Spinal cord (tissue), 10 donors: Measurements from ENCODE around the gene UGT2A3. TPM values are rescaled to one million over a fixed set of nuclear protein-coding genes. Genes with fewer than 3 reads are reported as not detected.
"Not testable (repeated sequence)": the region's sequence is repeated elsewhere in the genome, so short reads cannot be mapped to it uniquely, and the experiment has no call there.

Source experiments
- DNase-seq, 6 donors: peaks; one replicate each; pipeline versions ENCODE4 v3.0.0 to v3.0.0-alpha.2; 2013 to 2015; ENCODE audit warnings: low spot score in 6 of 6, low read depth in 4 of 6
- H3K27ac ChIP-seq: one replicate; pipeline ENCODE4 v1.5.1; 2013; ENCODE audit warnings: low read depth, low read length, control low read depth
- H3K27me3 ChIP-seq: one replicate; pipeline ENCODE4 v1.6.1; 2013; ENCODE audit warnings: low read length; ENCODE audit not compliant: control insufficient read depth, insufficient read depth
- H3K36me3 ChIP-seq: one replicate; pipeline ENCODE4 v1.6.1; 2013; ENCODE audit warnings: low read length; ENCODE audit not compliant: control insufficient read depth, insufficient read depth
- H3K4me1 ChIP-seq: one replicate; pipeline ENCODE4 v1.6.1; 2013; ENCODE audit warnings: low read length; ENCODE audit not compliant: control insufficient read depth, insufficient read depth
- H3K4me3 ChIP-seq: one replicate; pipeline ENCODE4 v1.5.1; 2013; ENCODE audit warnings: low read depth, low read length, control low read depth
- H3K9me3 ChIP-seq: one replicate; pipeline ENCODE4 v1.6.1; 2013; ENCODE audit warnings: low read length; ENCODE audit not compliant: control insufficient read depth, insufficient read depth
- WGBS: methylation state at CpG from one replicate; pipeline ENCODE4 v1.1.5; 2013; ENCODE audit warnings: missing lambda C conversion rate; ENCODE audit not compliant: insufficient coverage; 5-methylcytosine and 5-hydroxymethylcytosine counted together
- polyA plus RNA-seq, 2 donors: library from polyadenylated mRNA; unstranded; fragments of 120-200 nt; gene quantifications; one replicate each; pipeline ENCODE4 v1.2.1, GENCODE V29; 2013; ENCODE audit not compliant: insufficient read length in 2 of 2
- total RNA-seq, 2 donors: library from RNA; depleted of rRNA in 1 of 2; stranded (reverse); fragments of 120-200 nt in 1 of 2; fragments of >200 nt in 1 of 2; gene quantifications; one replicate each; pipeline versions ENCODE4 v1.2.3 to v1.2.4, GENCODE V29; 2013 to 2014
- donor health status: healthy.

Gene UGT2A3
- total and polyA plus RNA-seq, 4 donors: 0.21 to 0.29 TPM; not detected in 2

DNA sequence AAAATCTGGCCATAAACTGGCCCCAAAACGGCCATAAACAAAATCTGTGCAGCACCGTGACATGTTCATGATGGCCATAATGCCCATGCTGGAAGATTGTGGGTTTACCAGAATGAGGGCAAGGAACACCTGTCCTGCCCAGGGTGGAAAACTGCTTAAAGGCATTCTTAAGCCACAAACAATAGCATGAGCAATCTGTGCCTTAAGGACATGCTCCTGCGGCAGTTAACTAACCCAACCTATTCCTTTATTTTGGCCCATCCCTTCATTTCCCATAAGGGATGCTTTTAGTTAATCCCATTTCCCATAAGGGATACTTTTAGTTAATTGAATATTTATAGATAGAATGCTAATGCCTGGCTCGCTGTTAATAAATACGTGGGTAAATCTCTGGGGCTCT lies 29.4 kb downstream of the UGT2A3 start:
- not testable (repeated sequence) for H3K36me3 ChIP-seq, H3K27ac ChIP-seq, H3K4me3 ChIP-seq, H3K4me1 ChIP-seq, H3K27me3 ChIP-seq, DNase-seq, H3K9me3 ChIP-seq
- WGBS: 42% methylated on average over 2 of the region's 5 CpGs

DNA sequence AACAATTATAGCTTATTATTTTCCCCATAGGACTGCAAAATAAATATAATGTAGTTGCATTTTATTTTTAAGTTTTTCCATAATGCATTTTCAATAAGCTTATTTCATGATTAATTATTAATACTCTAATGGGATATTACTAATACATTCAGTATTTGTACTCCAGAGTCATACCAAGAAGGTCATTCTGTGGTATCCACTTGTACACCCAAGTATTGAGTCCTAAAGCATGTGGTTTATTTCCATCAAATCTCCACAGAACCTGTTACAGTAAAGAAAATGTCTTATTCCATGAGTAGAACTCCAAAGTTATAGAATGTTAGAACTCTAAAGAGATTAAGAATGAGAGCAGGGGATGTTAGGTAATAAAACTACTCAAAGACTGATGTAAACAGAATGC lies 30.6 kb downstream of the UGT2A3 start:
- H3K27me3 ChIP-seq: no peaks in the 10 kb centered on the region
- H3K4me1 ChIP-seq: no peaks in the 10 kb centered on the region
- no peaks in the 10 kb centered on the region for H3K36me3 ChIP-seq
- H3K9me3 ChIP-seq: no peaks in the 10 kb centered on the region
- no peak overlapping the region for H3K27ac ChIP-seq
- no peak for DNase-seq
- no peak overlapping the region for H3K4me3 ChIP-seq

DNA sequence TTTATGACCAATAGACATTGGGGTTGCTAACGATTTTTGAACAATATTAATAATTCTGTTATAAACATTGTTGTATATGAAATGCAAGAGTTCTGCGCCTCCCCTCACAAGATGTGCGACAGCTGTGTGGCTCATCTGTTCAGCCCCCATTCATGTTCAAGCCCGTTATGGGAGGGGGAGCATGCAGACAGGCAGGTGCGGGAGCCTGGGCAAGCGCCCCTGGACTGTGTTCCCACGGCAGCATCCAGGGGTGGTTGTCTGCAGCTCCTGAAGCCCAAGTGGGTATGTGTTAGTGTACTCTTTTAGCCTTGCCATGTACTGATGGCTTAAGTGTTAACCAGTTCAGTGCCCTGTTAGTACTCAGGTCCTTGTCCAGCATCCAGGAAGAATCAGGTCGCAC lies 34.6 kb downstream of the UGT2A3 start:
- Histone ChIP-seq H3K9me3 (no peaks in the 10 kb centered on the region), H3K4me1 (no peaks in the 10 kb centered on the region), H3K36me3 (no peaks in the 10 kb centered on the region), H3K27ac (no peak overlapping the region), H3K4me3 (no peak overlapping the region), H3K27me3 (no peaks in the 10 kb centered on the region)
- no peak for DNase-seq
- WGBS: 96% methylated on average over 6 of the region's 8 CpGs

DNA sequence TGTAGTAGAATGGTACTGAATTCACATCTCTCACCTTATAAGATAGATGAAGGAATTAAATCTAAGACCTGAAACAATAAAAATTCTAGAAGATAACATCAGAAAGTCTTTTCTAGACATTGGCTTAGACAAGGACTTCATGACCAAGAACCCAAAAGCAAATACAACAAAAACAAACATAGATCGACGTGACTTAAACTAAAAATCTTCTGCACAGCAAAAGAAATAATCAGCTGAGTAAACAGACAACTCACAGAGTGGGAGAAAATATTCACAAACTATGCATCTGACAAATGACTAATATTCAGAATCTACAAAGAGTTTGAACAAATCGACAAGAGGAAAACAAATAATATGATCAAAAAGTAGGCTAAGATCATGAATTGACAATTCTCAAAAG lies 38.8 kb downstream of the UGT2A3 start:
- no peak for DNase-seq
- WGBS: no CpG with 5 or more reads among the region's 3 CpGs
- H3K4me1 ChIP-seq: no peaks in the 10 kb centered on the region
- H3K9me3 ChIP-seq: no peaks in the 10 kb centered on the region
- H3K27me3 ChIP-seq: no peaks in the 10 kb centered on the region
- H3K4me3 ChIP-seq: no peak overlapping the region
- H3K27ac ChIP-seq: no peak overlapping the region
- no peaks in the 10 kb centered on the region for H3K36me3 ChIP-seq

DNA sequence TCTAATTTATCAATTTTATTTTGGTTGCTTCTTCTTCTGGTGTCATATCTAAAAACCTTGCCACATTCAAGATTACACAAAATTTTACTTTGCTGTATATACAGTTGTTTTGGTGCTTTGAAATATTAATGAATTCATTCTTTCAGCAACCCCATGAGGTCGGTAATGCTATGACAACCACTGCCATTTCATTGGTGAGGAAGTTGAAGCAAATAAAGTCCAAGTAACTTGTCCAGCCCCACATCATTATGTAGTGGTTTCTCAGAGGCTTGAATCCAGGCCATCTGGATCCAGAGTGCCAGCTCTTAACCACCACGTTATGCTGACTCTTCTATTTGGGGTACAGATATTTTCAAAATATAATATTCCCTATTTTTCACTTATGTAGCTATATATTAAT lies 42.2 kb downstream of the UGT2A3 start:
- no peaks in the 10 kb centered on the region for H3K36me3 ChIP-seq
- no peak overlapping the region for H3K4me3 ChIP-seq
- H3K4me1 ChIP-seq: peaks cover 20% of the 10 kb centered on the region
- no peaks in the 10 kb centered on the region for H3K9me3 ChIP-seq
- H3K27ac ChIP-seq: no peak overlapping the region
- DNase-seq: no peak
- WGBS: no CpG with 5 or more reads among the region's 2 CpGs
- no peaks in the 10 kb centered on the region for H3K27me3 ChIP-seq

DNA sequence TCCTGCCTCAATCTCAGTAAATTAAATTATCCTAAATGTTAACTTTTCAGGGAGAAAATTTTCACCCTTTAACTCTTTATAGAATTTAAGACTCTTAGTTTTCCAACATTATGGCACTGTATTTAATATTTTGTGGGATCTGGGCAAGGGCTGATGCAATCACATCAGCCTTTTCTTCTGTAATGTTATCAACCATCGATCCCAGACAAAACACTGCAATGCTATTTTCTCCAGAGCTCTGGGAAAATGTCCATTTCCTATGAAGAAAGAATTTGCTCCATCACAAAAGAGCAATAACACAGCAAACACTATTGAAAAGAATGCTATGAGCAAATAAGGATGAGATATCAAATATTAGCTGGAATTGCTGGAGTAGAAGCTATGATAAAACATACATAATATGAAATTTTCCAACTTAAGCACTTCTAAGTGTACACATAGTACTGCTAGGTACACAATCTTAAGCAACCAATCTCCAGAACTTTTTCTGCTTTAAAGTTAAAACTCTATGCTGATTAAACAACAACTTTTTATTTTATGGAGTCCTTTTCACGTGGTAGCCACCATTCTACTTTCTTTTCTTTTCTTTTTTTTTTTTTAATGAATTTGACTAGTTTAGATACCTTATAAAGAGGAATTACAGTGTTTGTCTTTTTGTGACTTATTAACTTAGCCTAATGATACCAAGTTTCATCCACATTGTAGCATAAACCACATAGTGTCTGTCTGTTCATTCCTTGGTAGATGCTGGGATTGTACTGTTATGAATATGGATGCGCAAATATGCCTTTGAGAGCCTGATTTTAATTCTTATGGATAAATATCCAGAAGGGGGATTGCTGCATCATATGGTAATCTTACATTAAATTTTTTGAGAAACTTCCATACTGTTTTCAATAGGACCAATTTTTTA lies 43.6 kb downstream of the UGT2A3 start:
- Histone ChIP-seq H3K4me1 (peaks cover 20% of the 10 kb centered on the region), H3K27ac (no peak overlapping the region), H3K27me3 (no peaks in the 10 kb centered on the region), H3K9me3 (no peaks in the 10 kb centered on the region), H3K36me3 (no peaks in the 10 kb centered on the region), H3K4me3 (no peak overlapping the region)
- WGBS: no CpG with 5 or more reads among the region's 3 CpGs
- no peak for DNase-seq

DNA sequence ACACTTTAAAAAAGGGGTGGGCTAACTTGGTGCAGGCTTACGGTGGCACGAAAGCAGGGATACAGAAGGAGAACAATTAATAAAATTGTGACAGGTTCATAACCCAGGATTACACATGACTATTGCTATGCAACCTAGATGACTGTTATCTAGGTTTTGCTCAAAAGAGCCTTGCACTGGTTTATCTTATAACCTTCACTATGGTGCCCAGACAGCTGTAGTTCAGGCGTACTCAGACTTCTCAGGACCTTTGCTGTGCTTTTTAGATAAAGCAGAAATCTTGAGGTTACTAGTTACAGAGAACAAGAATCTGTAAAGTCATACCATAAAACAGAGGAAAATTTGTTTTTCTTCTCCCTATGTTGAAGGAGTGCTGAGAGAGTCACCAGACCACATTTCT lies 44.4 kb downstream of the UGT2A3 start:
- peaks cover 20% of the 10 kb centered on the region for H3K4me1 ChIP-seq
- no peaks in the 10 kb centered on the region for H3K36me3 ChIP-seq
- no peak for DNase-seq
- H3K9me3 ChIP-seq: no peaks in the 10 kb centered on the region
- H3K27ac ChIP-seq: no peak overlapping the region
- WGBS: no CpG with 5 or more reads among the region's 3 CpGs
- H3K4me3 ChIP-seq: no peak overlapping the region
- no peaks in the 10 kb centered on the region for H3K27me3 ChIP-seq

DNA sequence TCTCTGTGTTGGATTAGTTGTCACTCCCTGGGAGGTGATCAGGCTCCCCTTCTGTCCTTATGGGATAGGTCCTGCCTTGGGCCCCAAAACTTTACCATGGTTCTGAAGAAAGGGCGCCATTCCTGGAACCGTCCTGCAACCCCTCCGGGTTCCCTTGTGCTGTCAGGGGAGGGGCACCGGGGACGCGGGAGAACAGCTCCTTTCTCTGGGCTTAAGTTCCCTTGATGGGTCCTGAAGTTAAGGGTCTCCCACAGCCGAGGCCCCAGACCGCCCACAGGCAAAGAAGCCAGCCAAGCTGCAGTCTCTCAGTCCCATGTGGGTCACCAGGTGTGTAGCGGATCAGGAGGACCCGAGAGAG lies 44.8 kb downstream of the UGT2A3 start:
- no peaks in the 10 kb centered on the region for H3K27me3 ChIP-seq
- no peaks in the 10 kb centered on the region for H3K9me3 ChIP-seq
- peak overlapping the region; percentile 36 for H3K4me3 ChIP-seq
- H3K27ac ChIP-seq: peak overlapping the region; percentile 75
- no peak for DNase-seq
- no peaks in the 10 kb centered on the region for H3K36me3 ChIP-seq
- peaks cover 20% of the 10 kb centered on the region for H3K4me1 ChIP-seq
- 65% methylated on average over 7 of the region's 10 CpGs for WGBS

DNA sequence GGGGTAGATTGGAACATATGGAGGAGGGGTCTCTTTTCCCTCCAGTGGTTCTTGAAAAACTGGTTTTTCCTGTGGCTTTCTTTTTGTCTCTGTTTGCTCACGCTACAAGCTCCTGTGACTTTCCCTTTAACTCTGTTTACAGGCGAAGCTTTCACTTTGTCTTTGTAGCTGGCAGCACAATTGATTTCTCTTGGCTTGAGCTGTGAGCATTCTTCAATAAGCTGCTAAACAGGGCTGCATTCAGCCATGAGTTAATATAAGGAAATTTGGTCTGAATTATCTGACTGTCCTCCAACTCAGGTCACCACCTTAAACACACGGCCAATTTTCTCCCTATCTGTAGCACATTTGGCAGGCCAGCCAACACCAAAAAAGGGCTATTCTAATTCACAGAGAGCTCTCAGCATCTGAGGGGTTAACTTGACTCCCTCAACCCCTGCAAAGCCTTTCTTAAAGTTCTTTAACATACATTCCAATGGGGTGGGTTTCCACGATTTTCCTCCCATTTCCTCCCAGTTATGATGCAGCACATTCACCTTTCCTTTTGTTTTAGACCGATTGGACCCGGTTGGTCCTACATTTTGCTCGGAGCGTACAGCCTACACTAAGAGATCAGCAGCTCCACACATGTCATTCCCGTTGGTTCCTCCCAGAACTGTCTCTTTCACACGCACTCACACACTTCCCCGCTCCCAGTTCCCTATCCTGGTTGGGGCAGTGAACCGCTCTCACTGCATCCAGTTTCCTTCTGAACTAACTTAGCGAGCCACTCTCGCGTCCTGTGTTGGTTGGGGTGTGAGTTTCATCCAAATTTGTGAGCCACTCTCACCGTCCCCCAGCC lies 45.4 kb downstream of the UGT2A3 start:
- Histone ChIP-seq H3K9me3 (no peaks in the 10 kb centered on the region), H3K27me3 (no peaks in the 10 kb centered on the region), H3K36me3 (no peaks in the 10 kb centered on the region), H3K4me3 (peak overlapping the region; percentile 36), H3K4me1 (peaks cover 20% of the 10 kb centered on the region), H3K27ac (peak overlapping the region; percentile 75)
- WGBS: 22% methylated on average over 7 of the region's 16 CpGs
- DNase-seq: peak in 2 of 6 donors; percentile 57 to 72

DNA sequence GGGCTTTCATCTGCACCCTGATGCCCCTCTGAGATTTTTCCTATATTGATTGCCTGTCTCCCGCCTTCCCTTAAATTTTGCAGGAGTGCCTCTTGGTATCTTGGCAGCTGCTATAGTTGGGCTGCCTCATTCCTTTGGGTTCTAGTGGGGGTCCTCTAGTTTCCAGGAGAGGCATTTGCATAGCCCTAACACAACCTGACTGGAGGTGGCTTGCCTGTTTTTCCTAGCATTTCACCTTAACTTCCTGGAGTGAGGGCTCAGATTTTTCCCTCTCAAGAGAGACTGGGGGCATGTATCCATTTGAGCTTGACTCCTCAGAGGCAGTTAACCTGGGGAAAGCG lies 46.0 kb downstream of the UGT2A3 start:
- DNase-seq: no peak
- Histone ChIP-seq H3K27me3 (no peaks in the 10 kb centered on the region), H3K36me3 (no peaks in the 10 kb centered on the region), H3K4me1 (peaks cover 20% of the 10 kb centered on the region), H3K27ac (peak overlapping the region; percentile 75), H3K9me3 (no peaks in the 10 kb centered on the region), H3K4me3 (peak overlapping the region; percentile 36)
- WGBS: no CpG with 5 or more reads among the region's 2 CpGs
